ENCODE results near the gene CNTN4. TPM values are rescaled to one million over a fixed set of nuclear protein-coding genes. Genes with fewer than 3 reads are reported as not detected.

Gene CNTN4
- total RNA-seq, 1 donor: under 0.01 TPM

GRCh38 chr3:2114617-2115275, 16.1 kb downstream of the CNTN4 start:
- Histone ChIP-seq H3K27me3 (ENCODE audit: insufficient read depth, low read length) (no peaks in the 10 kb centered on the region), H3K4me1 (ENCODE audit: insufficient read depth, low read length) (no peaks in the 10 kb centered on the region), H2AFZ (ENCODE audit: low read length) (no peak overlapping the region), H3K4me3 (ENCODE audit: insufficient read depth, low read length) (no peak overlapping the region), H3K9me3 (ENCODE audit: low read depth, low read length) (no peaks in the 10 kb centered on the region), H3K27ac (ENCODE audit: low read depth, low read length) (no peak overlapping the region), H4K20me1 (ENCODE audit: insufficient read depth, low read length) (no peaks in the 10 kb centered on the region), H3K4me2 (ENCODE audit: insufficient read depth, low read length) (no peak overlapping the region), H3K79me2 (ENCODE audit: insufficient read depth, low read length) (no peaks in the 10 kb centered on the region), H3K36me3 (ENCODE audit: insufficient read depth, low read length) (no peaks in the 10 kb centered on the region)
- TF ChIP-seq CTCF (IDR thresholded peaks at IDR 0.05; ENCODE audit: extremely low read depth, low read depth, low read length): no peak
- no peak for DNase-seq (ENCODE audit: insufficient read length, low spot score, missing footprints)

- Histone ChIP-seq H3K4me2 (ENCODE audit: insufficient read depth, low read length) (no peak overlapping the region), H3K79me2 (ENCODE audit: insufficient read depth, low read length) (no peaks in the 10 kb centered on the region), H3K27me3 (ENCODE audit: insufficient read depth, low read length) (no peaks in the 10 kb centered on the region), H3K36me3 (ENCODE audit: insufficient read depth, low read length) (no peaks in the 10 kb centered on the region), H2AFZ (ENCODE audit: low read length) (no peak overlapping the region), H3K4me3 (ENCODE audit: insufficient read depth, low read length) (no peak overlapping the region), H3K27ac (ENCODE audit: low read depth, low read length) (no peak overlapping the region), H3K4me1 (ENCODE audit: insufficient read depth, low read length) (no peaks in the 10 kb centered on the region), H3K9me3 (ENCODE audit: low read depth, low read length) (peaks cover 2% of the 10 kb centered on the region), H4K20me1 (ENCODE audit: insufficient read depth, low read length) (no peaks in the 10 kb centered on the region)
- DNase-seq (ENCODE audit: insufficient read length, low spot score, missing footprints): no peak
- no peak for TF ChIP-seq CTCF (IDR thresholded peaks at IDR 0.05; ENCODE audit: extremely low read depth, low read depth, low read length)
Observed at GRCh38 chr3:2130726-2131125, 32.1 kb downstream of the CNTN4 start.

DNA sequence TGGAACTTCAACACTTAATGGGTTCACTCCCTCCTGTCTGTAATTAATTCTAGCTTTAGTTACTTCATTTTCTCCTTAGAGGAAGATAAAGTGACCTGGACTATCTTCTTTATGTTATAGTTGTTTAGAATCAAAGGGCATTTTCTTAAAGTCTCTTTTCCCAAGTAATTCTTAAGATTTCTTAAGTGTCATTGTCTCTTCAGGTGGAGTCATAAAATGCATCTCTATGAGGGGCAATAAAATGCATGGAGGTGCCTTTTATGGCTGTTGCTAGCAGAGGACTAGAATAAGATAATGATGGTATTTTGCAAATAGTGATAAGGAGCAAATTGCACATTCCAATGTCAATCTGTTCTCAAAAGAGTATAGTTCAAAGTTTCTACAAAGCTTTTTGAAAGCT, 34.5 kb downstream of the CNTN4 start:
- Histone ChIP-seq H3K27me3 (ENCODE audit: insufficient read depth, low read length) (no peaks in the 10 kb centered on the region), H3K4me2 (ENCODE audit: insufficient read depth, low read length) (no peak overlapping the region), H3K79me2 (ENCODE audit: insufficient read depth, low read length) (no peaks in the 10 kb centered on the region), H3K36me3 (ENCODE audit: insufficient read depth, low read length) (no peaks in the 10 kb centered on the region), H2AFZ (ENCODE audit: low read length) (no peak overlapping the region), H3K4me3 (ENCODE audit: insufficient read depth, low read length) (no peak overlapping the region), H3K4me1 (ENCODE audit: insufficient read depth, low read length) (no peaks in the 10 kb centered on the region), H3K27ac (ENCODE audit: low read depth, low read length) (no peak overlapping the region), H3K9me3 (ENCODE audit: low read depth, low read length) (peaks cover 2% of the 10 kb centered on the region), H4K20me1 (ENCODE audit: insufficient read depth, low read length) (no peaks in the 10 kb centered on the region)
- no peak for TF ChIP-seq CTCF (IDR thresholded peaks at IDR 0.05; ENCODE audit: extremely low read depth, low read depth, low read length)
- DNase-seq (ENCODE audit: insufficient read length, low spot score, missing footprints): no peak

DNA sequence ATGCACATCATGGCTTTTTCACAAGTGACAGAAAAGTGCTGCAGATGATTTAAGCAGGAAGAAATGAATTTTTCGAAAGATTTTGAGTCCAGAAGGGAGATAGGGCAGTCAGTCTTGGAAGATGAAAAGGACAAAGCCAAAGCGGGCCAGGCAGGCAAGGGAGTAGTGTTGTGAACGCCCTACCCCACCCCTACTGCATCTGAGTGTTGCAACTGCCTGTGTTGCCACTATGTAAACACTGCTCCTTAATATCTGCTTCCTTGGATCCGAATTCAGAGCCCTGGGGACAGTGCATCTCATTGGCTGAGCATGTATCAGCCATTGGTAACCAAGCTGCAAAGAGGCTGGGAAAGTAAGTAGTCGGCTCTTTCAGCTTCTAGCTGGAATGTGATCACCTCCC, 39.0 kb downstream of the CNTN4 start:
- H3K9me3 ChIP-seq (ENCODE audit: low read depth, low read length): peaks cover 2% of the 10 kb centered on the region
- no peak overlapping the region for H3K4me3 ChIP-seq (ENCODE audit: insufficient read depth, low read length)
- H3K27me3 ChIP-seq (ENCODE audit: insufficient read depth, low read length): no peaks in the 10 kb centered on the region
- H3K27ac ChIP-seq (ENCODE audit: low read depth, low read length): no peak overlapping the region
- no peak overlapping the region for H2AFZ ChIP-seq (ENCODE audit: low read length)
- H3K79me2 ChIP-seq (ENCODE audit: insufficient read depth, low read length): no peaks in the 10 kb centered on the region
- H3K36me3 ChIP-seq (ENCODE audit: insufficient read depth, low read length): no peaks in the 10 kb centered on the region
- no peak for TF ChIP-seq CTCF (IDR thresholded peaks at IDR 0.05; ENCODE audit: extremely low read depth, low read depth, low read length)
- DNase-seq (ENCODE audit: insufficient read length, low spot score, missing footprints): no peak
- no peak overlapping the region for H3K4me2 ChIP-seq (ENCODE audit: insufficient read depth, low read length)
- no peaks in the 10 kb centered on the region for H4K20me1 ChIP-seq (ENCODE audit: insufficient read depth, low read length)
- H3K4me1 ChIP-seq (ENCODE audit: insufficient read depth, low read length): no peaks in the 10 kb centered on the region

Data from osteoblast (primary cell).